CD4-positive, alpha-beta T cell (primary cell): ENCODE measurements around the gene FAM3A. TPM values are rescaled to one million over a fixed set of nuclear protein-coding genes. Genes with fewer than 3 reads are reported as not detected.
A peak's percentile ranks its signal among the peaks of the same experiment; 100 is the strongest.

Source experiments
- ATAC-seq: fragments of 200-7000 bp; cut with Tn5 transposase; one replicate; pipeline ENCODE4 v1.10.0; 2022; ENCODE audit warnings: mild to moderate bottlenecking; ENCODE audit not compliant: poor library complexity
- CTCF ChIA-PET: fragments of 350-600 bp; sonication (Branson Sonifier 250); formaldehyde crosslinking; loops from one replicate; lab custom pipeline; 2021; ENCODE audit warnings: antibody characterized with exemption, inconsistent platforms; lab: Charles Lee
- POLR2A ChIA-PET: fragments of 350-600 bp; sonication (Branson Sonifier 250); formaldehyde crosslinking; loops from one replicate; lab custom pipeline; 2021; ENCODE audit warnings: antibody characterized with exemption, inconsistent platforms; lab: Charles Lee
- DNase-seq, 14 experiments: peaks; one replicate each; pipeline ENCODE4 v3.0.0-alpha.2; 2013 to 2020; ENCODE audit warnings: mixed read lengths in 2 of 14
- H3K27ac ChIP-seq, 2 donors: one replicate each; pipeline versions ENCODE4 v1.5.1 to v1.7.0; 2013; ENCODE audit warnings: low read length in 2 of 2, low read depth in 1 of 2, mild to moderate bottlenecking in 1 of 2
- H3K27me3 ChIP-seq, 2 experiments: 1 replicate in 1 of 2; 2 replicates in 1 of 2; pipeline versions ENCODE4 v1.6.1 to v1.7.0; 2013; ENCODE audit warnings: low read length in 2 of 2, control low read depth in 1 of 2, mild to moderate bottlenecking in 1 of 2, moderate library complexity in 1 of 2; ENCODE audit not compliant: insufficient read depth in 2 of 2, control insufficient read depth in 1 of 2
- H3K36me3 ChIP-seq: one replicate; pipeline ENCODE4 v1.6.1; 2013; ENCODE audit warnings: low read length, control low read depth; ENCODE audit not compliant: insufficient read depth
- H3K4me1 ChIP-seq: one replicate; pipeline ENCODE4 v1.6.1; 2013; ENCODE audit warnings: low read length, control low read depth; ENCODE audit not compliant: insufficient read depth
- H3K4me3 ChIP-seq: one replicate; pipeline ENCODE4 v1.5.1; 2013; ENCODE audit warnings: mild to moderate bottlenecking, low read length, moderate library complexity
- H3K9me3 ChIP-seq, 2 experiments: 1 replicate in 1 of 2; 2 replicates in 1 of 2; pipeline versions ENCODE4 v1.6.1 to v1.7.0; 2013; ENCODE audit warnings: low read length in 2 of 2, mild to moderate bottlenecking in 2 of 2, control low read depth in 1 of 2, moderate library complexity in 1 of 2; ENCODE audit not compliant: control insufficient read depth in 1 of 2, insufficient read depth in 1 of 2
- H3K27ac Mint-ChIP-seq: one replicate; pipeline ENCODE4 v1.8.0; 2020; ENCODE audit warnings: mixed read lengths
- H3K27me3 Mint-ChIP-seq: one replicate; pipeline ENCODE4 v1.8.0; 2021; ENCODE audit warnings: mixed read lengths
- H3K36me3 Mint-ChIP-seq: one replicate; pipeline ENCODE4 v1.8.0; 2021; ENCODE audit warnings: low read depth, mixed read lengths
- H3K4me1 Mint-ChIP-seq: one replicate; pipeline ENCODE4 v1.8.0; 2021; ENCODE audit warnings: low read depth, mixed read lengths
- H3K4me3 Mint-ChIP-seq: one replicate; pipeline ENCODE4 v1.8.0; 2020; ENCODE audit warnings: mild to moderate bottlenecking, mixed read lengths
- H3K9me3 Mint-ChIP-seq: one replicate; pipeline ENCODE4 v1.8.0; 2020; ENCODE audit warnings: mixed read lengths
- CTCF ChIP-seq: fragments of 200-600 bp; IDR thresholded peaks from one replicate; pipeline ENCODE4 v1.8.0; 2022; ENCODE audit warnings: antibody characterized with exemption, mild to moderate bottlenecking
- intact Hi-C, 2 experiments: fragments of 100-400 bp; cut with DNase I in 1 of 2; cut with micrococcal nuclease in 1 of 2; formaldehyde crosslinking; loops; one replicate each; pipeline versions ENCODE4 v1.15.1 to v1.9.0; 2023 to 2025; cut with DNase I, micrococcal nuclease
- total RNA-seq, 174 experiments: library from RNA in 2 of 174; stranded (reverse) in 2 of 174; gene quantifications; one replicate each; pipeline ENCODE4 v1.2.3 and lab custom pipeline; 2021 to 2026

The FAM3A gene
- total RNA-seq, 2 experiments from 2014 or later: 36.1 to 38.2 TPM

- Histone ChIP-seq H3K36me3 (peaks cover 11% of the 10 kb centered on the region), H3K9me3 (no peaks in the 10 kb centered on the region), H3K4me1 (peaks cover 46% of the 10 kb centered on the region), H3K27ac (no peak overlapping the region), H3K4me3 (no peak overlapping the region), H3K27me3 (no peaks in the 10 kb centered on the region)
- ChIA-PET POLR2A (no interaction called here), CTCF (no interaction called here)
- Mint-ChIP-seq H3K27me3 (no peaks in the 10 kb centered on the region), H3K9me3 (no peaks in the 10 kb centered on the region), H3K36me3 (peaks cover 19% of the 10 kb centered on the region), H3K4me1 (peaks cover 27% of the 10 kb centered on the region), H3K4me3 (peak overlapping the region; percentile 51), H3K27ac (no peak overlapping the region)
- intact Hi-C loops: no loop called here
- ATAC-seq (no peak), DNase-seq (no peak)
- no peak for TF ChIP-seq CTCF
Observed at GRCh38 chrX:154512879-154513553, 3.0 kb downstream of the FAM3A start.

- ATAC-seq: no peak
- intact Hi-C loops: no loop called here
- no peak for TF ChIP-seq CTCF
Observed at GRCh38 chrX:154511761-154512160, 4.3 kb downstream of the FAM3A start.

GRCh38 chrX:154509455-154509854 is 6.6 kb downstream of the FAM3A start:
- no peak overlapping the region for H3K4me3 Mint-ChIP-seq
- DNase-seq (no peak), ATAC-seq (no peak)
- no peak overlapping the region for H3K27ac ChIP-seq
- peak overlapping the region; percentile 36 for H3K27ac Mint-ChIP-seq
- peaks cover 27% of the 10 kb centered on the region for H3K4me1 ChIP-seq
- no peak overlapping the region for H3K4me3 ChIP-seq
- peaks cover 26% of the 10 kb centered on the region for H3K36me3 ChIP-seq
- no peaks in the 10 kb centered on the region for H3K9me3 Mint-ChIP-seq
- ChIA-PET POLR2A (no interaction called here), CTCF (no interaction called here)
- H3K9me3 ChIP-seq: no peaks in the 10 kb centered on the region
- H3K27me3 Mint-ChIP-seq: no peaks in the 10 kb centered on the region
- H3K36me3 Mint-ChIP-seq: peaks cover 20% of the 10 kb centered on the region
- intact Hi-C loops: no loop called here
- no peak for TF ChIP-seq CTCF
- H3K4me1 Mint-ChIP-seq: peaks cover 13% of the 10 kb centered on the region
- H3K27me3 ChIP-seq: no peaks in the 10 kb centered on the region

More at GRCh38 chrX:154511761-154512160, 4.3 kb downstream of the FAM3A start:
- peak overlapping the region; percentile 40 to 41 for H3K27ac ChIP-seq
- H3K4me1 ChIP-seq: peaks cover 42% of the 10 kb centered on the region
- no peaks in the 10 kb centered on the region for H3K9me3 Mint-ChIP-seq
- H3K4me3 ChIP-seq: no peak overlapping the region
- peak overlapping the region; percentile 74 for H3K27ac Mint-ChIP-seq
- peak overlapping the region; percentile 38 for H3K4me3 Mint-ChIP-seq
- no peaks in the 10 kb centered on the region for H3K27me3 ChIP-seq
- no peaks in the 10 kb centered on the region for H3K9me3 ChIP-seq
- ChIA-PET POLR2A (no interaction called here), CTCF (no interaction called here)
- H3K27me3 Mint-ChIP-seq: no peaks in the 10 kb centered on the region
- peaks cover 19% of the 10 kb centered on the region for H3K36me3 Mint-ChIP-seq
- H3K4me1 Mint-ChIP-seq: peaks cover 26% of the 10 kb centered on the region
- no peak for DNase-seq
- peaks cover 18% of the 10 kb centered on the region for H3K36me3 ChIP-seq
